ENCODE results near the gene RASL12. TPM values are rescaled to one million over a fixed set of nuclear protein-coding genes. Genes with fewer than 3 reads are reported as not detected.
"Not testable (repeated sequence)": the region's sequence is repeated elsewhere in the genome, so short reads cannot be mapped to it uniquely, and the experiment has no call there.

The RASL12 gene
- total RNA-seq, 2 donors from 2014 or later = 27.2 TPM

- Histone ChIP-seq H3K4me3 (ENCODE audit: low read length) (no peak overlapping the region), H3K27me3 (ENCODE audit: control insufficient read depth, insufficient read depth, low read length, poor library complexity, severe bottlenecking) (no peaks in the 10 kb centered on the region), H3K27ac (ENCODE audit: low read depth, low read length) (no peak overlapping the region), H3K9me3 (ENCODE audit: control insufficient read depth, low read length) (no peaks in the 10 kb centered on the region), H3K36me3 (ENCODE audit: control insufficient read depth, insufficient read depth, low read length) (peaks cover 50% of the 10 kb centered on the region), H3K4me1 (ENCODE audit: control insufficient read depth, insufficient read depth, low read length) (no peaks in the 10 kb centered on the region), H3K9ac (ENCODE audit: extremely low read depth, low read length, poor library complexity, severe bottlenecking) (no peak overlapping the region)
- Mint-ChIP-seq H3K4me3 (no peak overlapping the region), H3K27me3 (ENCODE audit: insufficient read depth) (no peaks in the 10 kb centered on the region), H3K27ac (no peak overlapping the region), H3K4me1 (no peaks in the 10 kb centered on the region), H3K36me3 (ENCODE audit: low read depth) (peaks cover 45% of the 10 kb centered on the region), H3K9me3 (no peaks in the 10 kb centered on the region)
- peak; percentile 42 for TF ChIP-seq CTCF (conservative IDR thresholded peaks at IDR 0.05)
- WGBS, 2 experiments (ENCODE audit: insufficient coverage in 1 of 2, insufficient read length in 1 of 2) = 86 to 90% methylated on average over 1 of the region's 1 CpG
- no peak for DNase-seq
Observed at GRCh38 chr15:65020419-65020818, 47.4 kb downstream of the RASL12 start.

- DNase-seq; H3K27ac Mint-ChIP-seq; H3K9ac ChIP-seq (ENCODE audit: extremely low read depth, low read length, poor library complexity, severe bottlenecking); H3K4me1 ChIP-seq (ENCODE audit: control insufficient read depth, insufficient read depth, low read length); H3K4me3 ChIP-seq (ENCODE audit: low read length); H3K4me1 Mint-ChIP-seq; H3K27me3 ChIP-seq (ENCODE audit: control insufficient read depth, insufficient read depth, low read length, poor library complexity, severe bottlenecking); H3K4me3 Mint-ChIP-seq; H3K27ac ChIP-seq (ENCODE audit: low read depth, low read length); H3K27me3 Mint-ChIP-seq (ENCODE audit: insufficient read depth): not testable (repeated sequence)
- H3K9me3 Mint-ChIP-seq = peaks cover 19% of the 10 kb centered on the region
- Histone ChIP-seq H3K36me3 (ENCODE audit: control insufficient read depth, insufficient read depth, low read length) (peaks cover 57% of the 10 kb centered on the region), H3K9me3 (ENCODE audit: control insufficient read depth, low read length) (peaks cover 29% of the 10 kb centered on the region)
- 94 to 100% methylated on average over 2 to 4 of the region's 4 CpGs for WGBS, 2 experiments (ENCODE audit: insufficient coverage in 1 of 2, insufficient read length in 1 of 2)
- peaks cover 62% of the 10 kb centered on the region for H3K36me3 Mint-ChIP-seq (ENCODE audit: low read depth)
Observed at GRCh38 chr15:65011198-65011597, 56.6 kb downstream of the RASL12 start.

- H3K4me1 Mint-ChIP-seq = no peaks in the 10 kb centered on the region
- Histone ChIP-seq H3K9me3 (ENCODE audit: control insufficient read depth, low read length) (peaks cover 25% of the 10 kb centered on the region), H3K27me3 (ENCODE audit: control insufficient read depth, insufficient read depth, low read length, poor library complexity, severe bottlenecking) (no peaks in the 10 kb centered on the region), H3K9ac (ENCODE audit: extremely low read depth, low read length, poor library complexity, severe bottlenecking) (no peak overlapping the region), H3K27ac (ENCODE audit: low read depth, low read length) (no peak overlapping the region), H3K4me1 (ENCODE audit: control insufficient read depth, insufficient read depth, low read length) (no peaks in the 10 kb centered on the region), H3K36me3 (ENCODE audit: control insufficient read depth, insufficient read depth, low read length) (peaks cover 51% of the 10 kb centered on the region), H3K4me3 (ENCODE audit: low read length) (no peak overlapping the region)
- no peaks in the 10 kb centered on the region for H3K27me3 Mint-ChIP-seq (ENCODE audit: insufficient read depth)
- no peak overlapping the region for H3K27ac Mint-ChIP-seq
- 88 to 100% methylated on average over 2 of the region's 2 CpGs for WGBS, 2 experiments (ENCODE audit: insufficient coverage in 1 of 2, insufficient read length in 1 of 2)
- DNase-seq = no peak
- peaks cover 14% of the 10 kb centered on the region for H3K9me3 Mint-ChIP-seq
- peaks cover 61% of the 10 kb centered on the region for H3K36me3 Mint-ChIP-seq (ENCODE audit: low read depth)
- TF ChIP-seq CTCF (conservative IDR thresholded peaks at IDR 0.05) = peak; percentile 52
- no peak overlapping the region for H3K4me3 Mint-ChIP-seq
Observed at GRCh38 chr15:65008983-65009382, 58.8 kb downstream of the RASL12 start.

- no peaks in the 10 kb centered on the region for H3K4me1 ChIP-seq (ENCODE audit: control insufficient read depth, insufficient read depth, low read length)
- H3K36me3 Mint-ChIP-seq (ENCODE audit: low read depth) = peaks cover 56% of the 10 kb centered on the region
- TF ChIP-seq CTCF (conservative IDR thresholded peaks at IDR 0.05) = no peak
- H3K4me3 Mint-ChIP-seq = no peak overlapping the region
- peaks cover 37% of the 10 kb centered on the region for H3K36me3 ChIP-seq (ENCODE audit: control insufficient read depth, insufficient read depth, low read length)
- no peaks in the 10 kb centered on the region for H3K4me1 Mint-ChIP-seq
- DNase-seq = peak; percentile 68
- H3K27me3 Mint-ChIP-seq (ENCODE audit: insufficient read depth) = no peaks in the 10 kb centered on the region
- WGBS, 2 experiments (ENCODE audit: insufficient coverage in 1 of 2, insufficient read length in 1 of 2) = 93% methylated on average over 3 of the region's 3 CpGs
- H3K9ac ChIP-seq (ENCODE audit: extremely low read depth, low read length, poor library complexity, severe bottlenecking) = no peak overlapping the region
- H3K27ac Mint-ChIP-seq = no peak overlapping the region
- no peaks in the 10 kb centered on the region for H3K27me3 ChIP-seq (ENCODE audit: control insufficient read depth, insufficient read depth, low read length, poor library complexity, severe bottlenecking)
- no peaks in the 10 kb centered on the region for H3K9me3 Mint-ChIP-seq
- no peak overlapping the region for H3K27ac ChIP-seq (ENCODE audit: low read depth, low read length)
- no peak overlapping the region for H3K4me3 ChIP-seq (ENCODE audit: low read length)
- peaks cover 9% of the 10 kb centered on the region for H3K9me3 ChIP-seq (ENCODE audit: control insufficient read depth, low read length)
Observed at GRCh38 chr15:65006876-65007275, 60.9 kb downstream of the RASL12 start.

Data from endodermal cell (in vitro differentiated cells).